NCI-H446 (cell line): ENCODE results near the gene GNL3.

Source experiments
- DNase-seq, 2 experiments: peaks; one replicate each; lab custom pipeline; 2025; lab: John Stamatoyannopoulos, UW

GNL3 gene

DNA sequence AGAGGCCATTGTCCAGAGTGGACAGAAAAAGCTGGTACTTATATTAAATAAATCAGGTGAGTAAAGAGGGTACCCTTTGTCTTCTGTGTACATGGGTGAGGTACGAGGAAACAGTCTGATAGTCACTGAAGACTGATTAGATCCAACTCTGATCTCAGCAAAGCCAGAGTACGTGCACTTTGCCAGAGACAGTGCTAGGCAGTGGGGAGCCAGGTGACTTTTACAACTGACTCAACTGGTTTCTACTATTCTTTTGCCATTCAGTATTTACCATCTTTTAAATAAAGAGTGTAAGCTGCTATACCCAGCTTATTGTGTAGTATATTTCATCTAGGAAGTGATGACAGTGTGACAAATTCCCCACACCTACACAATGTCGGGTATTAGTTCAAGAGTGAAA is 3.3 kb downstream of the GNL3 start:
- no peak for DNase-seq

DNA sequence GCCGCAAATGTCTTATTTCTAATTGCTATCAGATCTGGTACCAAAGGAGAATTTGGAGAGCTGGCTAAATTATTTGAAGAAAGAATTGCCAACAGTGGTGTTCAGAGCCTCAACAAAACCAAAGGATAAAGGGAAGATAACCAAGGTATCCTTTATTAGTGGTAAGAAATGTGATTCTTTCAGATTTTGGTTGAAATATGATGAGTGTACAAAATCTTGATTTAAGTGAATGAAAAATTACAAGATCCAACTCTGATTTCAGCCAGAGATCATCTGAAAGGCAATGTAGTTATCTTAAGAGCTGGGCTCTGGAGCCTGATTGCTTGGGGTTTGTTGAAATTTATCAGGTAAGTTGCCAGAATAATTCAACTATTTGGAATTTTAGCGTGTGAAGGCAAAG is 4.7 kb downstream of the GNL3 start:
- DNase-seq = no peak

DNA sequence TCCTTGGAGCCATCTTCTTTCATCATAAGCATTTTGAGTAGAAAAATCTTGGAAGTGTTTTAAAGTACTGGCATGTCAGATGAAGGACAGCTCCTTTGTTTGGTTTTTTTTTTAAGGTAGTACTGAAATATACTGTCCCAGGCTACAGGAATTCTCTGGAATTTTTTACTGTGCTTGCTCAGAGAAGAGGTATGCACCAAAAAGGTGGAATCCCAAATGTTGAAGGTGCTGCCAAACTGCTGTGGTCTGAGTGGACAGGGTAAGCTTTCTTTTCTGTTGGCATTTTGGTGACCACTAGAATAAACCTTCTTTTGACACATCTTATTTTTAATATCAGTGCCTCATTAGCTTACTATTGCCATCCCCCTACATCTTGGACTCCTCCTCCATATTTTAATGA is 7.2 kb downstream of the GNL3 start:
- DNase-seq = no peak

DNA sequence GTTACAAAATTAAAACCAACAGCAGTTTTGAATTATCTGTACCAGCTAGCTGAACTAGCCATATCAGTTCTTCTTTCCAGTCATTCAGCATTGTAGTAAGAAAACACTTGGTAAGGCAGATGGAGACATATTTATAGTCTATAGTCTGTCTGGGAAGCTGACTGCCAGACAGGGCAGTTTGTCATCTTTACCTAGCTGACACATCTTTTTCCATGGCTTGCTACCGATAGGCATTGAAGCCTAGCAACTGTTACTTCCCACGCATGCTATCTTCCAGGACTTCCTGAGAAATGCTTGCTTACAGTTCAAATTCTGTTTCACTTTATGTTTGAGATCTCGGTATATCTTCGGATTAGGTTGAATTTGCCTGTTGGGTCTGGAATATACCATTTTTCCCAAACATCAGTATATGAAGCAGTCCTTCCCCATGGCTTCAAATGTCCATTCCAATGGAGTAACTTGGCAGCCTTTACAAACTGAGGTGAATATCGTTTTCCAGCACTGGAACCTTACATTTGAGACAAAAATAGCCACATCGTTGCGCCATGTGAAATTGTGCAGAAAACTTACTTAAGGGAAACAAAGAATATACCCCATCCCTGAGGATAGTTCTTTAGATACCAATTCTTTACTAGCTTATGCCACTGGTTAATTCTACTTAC is 8.8 kb downstream of the GNL3 start:
- no peak for DNase-seq

DNA sequence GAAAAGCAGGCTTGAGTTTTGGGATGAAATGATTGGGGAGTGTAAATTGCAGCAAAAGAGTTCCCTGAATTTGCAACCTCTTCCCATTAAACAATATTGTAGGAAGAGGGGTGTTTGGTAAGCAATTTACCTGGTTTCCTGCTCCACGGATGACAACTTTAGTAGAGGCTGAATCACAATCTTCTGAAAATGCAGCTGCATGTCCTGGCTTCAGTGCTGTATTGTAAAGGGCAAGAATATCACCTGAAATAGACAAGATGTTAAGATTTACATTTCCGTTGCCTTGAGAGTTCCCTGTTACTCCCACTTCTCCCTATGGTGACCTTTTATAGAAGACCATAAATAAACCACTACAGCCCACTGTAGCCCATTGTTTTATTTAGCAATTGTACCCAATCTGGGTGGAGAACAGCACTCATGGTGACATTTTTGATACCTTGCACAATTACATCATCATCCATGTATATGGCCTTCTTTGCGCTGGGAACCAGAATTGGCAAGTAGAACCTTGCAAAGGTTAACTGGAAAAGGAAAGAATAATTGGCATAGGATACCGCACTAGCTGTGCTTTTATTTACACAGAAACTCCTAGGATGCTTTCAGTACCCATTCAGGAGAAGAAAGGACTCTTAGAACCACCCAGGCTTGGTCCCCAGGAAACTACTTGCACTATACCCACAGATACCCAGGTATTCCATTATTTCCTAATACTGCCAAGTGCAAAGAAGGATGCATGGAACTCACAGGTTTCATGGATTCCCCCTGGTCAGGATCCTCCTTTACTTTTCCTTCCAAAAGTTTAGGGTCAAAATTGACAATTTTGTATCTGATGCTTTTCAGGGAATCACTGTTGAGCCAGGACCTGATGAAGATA is 10.2 kb downstream of the GNL3 start:
- DNase-seq = no peak

DNA sequence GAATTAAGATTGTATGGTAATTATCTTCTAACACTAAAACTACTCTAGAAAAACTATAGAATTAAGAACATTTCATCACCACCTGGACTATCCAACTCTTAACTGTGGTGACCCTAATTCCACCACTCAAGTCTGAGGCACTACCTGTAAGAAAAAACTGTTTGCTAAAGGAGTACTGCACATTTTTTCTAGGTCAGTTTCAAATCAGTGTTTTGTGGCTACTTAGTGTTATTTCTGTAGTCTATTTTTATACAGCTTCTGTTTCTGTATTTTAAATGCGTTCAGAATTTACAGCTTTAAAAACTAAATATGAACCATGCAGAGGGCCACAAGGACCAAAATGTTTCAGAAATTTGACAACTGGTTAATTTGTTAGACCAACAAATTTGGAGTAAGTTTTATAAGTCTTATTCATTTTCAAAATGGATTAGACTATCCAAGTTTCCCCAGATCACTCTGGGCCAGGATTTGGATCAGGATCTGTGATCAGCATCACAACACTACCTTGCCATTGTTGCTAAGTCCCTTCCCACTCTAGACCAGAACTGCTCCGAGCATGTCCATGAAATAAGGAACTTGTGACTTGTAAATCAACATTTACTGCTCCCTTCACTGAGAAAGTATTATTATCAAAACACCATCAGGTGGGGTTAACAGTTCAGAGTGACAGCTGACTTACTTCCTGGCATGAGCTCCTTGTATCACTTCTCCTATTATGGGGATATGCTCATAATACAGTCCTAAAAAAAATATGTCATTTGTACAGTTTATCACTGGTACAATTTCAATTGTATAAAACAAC is 11.2 kb downstream of the GNL3 start:
- DNase-seq = no peak

DNA sequence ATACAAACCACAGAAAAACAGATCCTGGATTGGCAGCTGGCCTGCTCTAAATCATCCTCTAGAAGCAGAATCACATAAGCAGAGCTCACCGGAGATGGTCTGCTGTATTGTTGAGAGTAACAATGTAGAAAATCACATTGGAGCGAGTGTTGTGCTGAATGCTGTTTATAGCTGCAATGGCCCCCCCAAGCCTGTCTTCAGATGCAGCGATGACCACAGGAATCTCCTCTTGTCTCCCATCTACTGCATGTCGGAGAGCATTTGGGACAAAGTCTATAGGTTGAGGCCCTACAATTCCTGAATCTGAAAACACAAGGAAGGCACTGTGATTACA is 11.8 kb downstream of the GNL3 start:
- DNase-seq = no peak

DNA sequence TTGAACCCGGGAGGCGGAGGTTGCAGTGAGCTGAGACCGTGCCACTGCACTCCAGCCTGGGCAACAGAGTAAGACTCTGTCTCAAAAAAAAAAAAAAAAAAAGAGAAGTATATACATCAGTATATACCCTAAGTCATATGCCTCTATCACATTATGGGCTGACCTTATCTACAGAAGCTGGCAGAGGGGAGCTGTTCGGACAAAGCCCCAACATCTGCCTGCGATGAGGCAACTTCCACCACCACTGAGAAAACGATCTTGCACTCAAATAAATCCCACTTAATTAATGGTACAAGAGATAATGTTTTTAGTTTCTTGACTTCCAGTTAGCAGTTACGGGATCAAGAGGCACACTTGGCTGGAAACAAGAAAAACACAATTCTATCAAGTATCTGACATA is 17.5 kb downstream of the GNL3 start:
- no peak for DNase-seq

DNA sequence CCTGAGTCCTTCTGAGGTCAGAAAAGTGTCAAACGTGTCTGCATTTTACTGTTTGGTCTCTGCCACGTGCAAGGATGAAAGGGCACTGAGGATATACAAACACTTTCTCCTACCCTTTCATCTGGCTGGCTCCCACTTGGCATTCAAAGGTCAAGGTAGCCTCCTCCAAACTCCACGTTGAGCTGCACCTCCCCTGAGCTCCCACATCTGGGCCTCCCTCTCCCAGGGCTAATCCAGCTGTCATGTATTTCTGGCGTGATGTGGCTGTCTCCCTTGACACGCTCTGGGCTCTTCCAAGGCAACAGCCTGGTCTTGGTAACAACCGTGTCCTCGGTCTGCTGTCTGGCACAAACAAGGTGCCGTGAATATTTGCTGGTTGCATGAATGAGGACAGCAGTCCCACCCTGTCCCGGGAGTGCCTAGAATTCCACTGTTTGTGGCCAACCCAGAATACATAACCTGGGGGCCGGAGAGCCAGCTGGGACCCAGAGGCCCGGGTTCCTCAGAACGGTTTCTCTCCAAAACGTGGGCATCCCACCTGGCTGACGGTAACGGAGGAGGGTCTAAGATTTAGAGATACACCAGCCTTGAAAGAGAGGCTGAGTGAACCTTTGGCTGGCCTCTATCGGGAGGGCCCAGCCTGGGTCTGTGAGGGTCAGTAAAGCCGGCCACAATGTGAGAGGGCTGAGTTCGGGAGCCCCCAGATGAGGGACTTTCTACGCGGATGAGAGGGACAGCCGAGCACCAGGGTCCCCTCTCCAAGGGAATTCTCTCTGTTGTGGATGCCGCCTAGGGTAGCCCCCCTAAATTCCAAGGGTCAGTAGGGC is 19.0 kb downstream of the GNL3 start:
- no peak for DNase-seq

DNA sequence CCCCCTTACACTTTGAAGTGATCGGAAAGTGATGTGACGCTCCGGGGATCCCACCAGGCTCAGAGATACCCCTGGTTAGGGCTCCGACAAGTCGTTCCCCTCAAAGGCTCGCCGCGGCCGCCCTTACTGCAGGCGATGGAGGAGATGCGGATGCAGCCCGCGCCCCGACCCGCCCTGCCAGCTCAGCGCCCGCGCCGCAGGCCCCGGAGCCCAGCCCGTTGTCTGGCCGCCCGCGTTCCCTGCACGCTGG is 19.5 kb downstream of the GNL3 start:
- no peak for DNase-seq

DNA sequence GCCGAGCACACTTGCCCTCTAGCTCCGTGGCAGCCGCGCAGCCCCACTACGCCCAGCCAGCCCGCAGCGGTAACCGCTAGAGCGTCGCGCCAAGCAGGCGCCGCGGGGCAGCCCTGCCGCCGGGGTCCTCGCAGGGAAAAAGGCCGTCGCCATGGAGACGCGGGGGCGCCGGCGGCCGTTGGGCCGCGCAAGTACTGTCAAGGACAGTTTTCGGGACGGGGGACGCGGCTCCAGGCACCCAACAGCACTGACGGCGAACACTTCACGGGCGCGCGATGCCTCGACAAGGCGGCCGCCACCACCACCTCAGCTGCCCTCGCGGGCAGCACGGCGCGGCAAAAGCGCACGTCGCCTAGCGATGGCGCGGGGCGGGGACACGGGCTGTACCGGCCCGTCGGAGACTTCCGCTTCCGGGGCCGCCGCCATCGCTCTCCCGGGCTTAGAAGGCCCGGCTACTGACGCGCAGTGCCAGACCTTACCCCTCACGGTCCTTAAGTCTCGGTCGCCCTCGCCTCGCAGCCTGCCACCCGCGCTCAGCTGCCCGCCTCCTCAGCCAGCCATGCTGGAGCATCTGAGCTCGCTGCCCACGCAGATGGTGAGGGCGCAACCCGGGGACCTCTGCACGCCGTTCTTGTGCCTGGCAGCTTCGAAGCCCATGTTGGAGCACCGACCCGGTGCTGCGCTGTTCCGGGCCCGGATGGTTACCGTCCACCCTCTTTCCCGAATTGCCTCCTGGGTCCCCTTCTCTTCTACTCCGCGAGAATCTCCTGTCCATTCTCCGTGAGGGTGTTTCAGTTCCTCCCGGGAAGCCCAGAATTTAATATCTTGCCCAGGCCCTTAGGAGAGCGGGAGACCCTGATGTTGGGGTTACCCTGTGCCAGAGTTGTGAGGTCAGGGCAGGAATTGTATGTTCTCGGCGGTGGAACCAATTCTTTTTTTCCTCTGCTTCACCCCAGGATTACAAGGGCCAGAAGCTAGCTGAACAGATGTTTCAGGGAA is 20.2 kb downstream of the GNL3 start, which contains the start of the genes GLT8D1 and SPCS1:
Gene GLT8D1, minus strand, starts transcription at position 104 of the 999 bp plus-strand sequence. CDS start 5,331 bp downstream, outside the sequence.
Gene SPCS1, plus strand, starts transcription at position 419 of the 999 bp plus-strand sequence. Its CDS starts 141 bp downstream, at position 560.
- peak; percentile 40 to 74 for DNase-seq

DNA sequence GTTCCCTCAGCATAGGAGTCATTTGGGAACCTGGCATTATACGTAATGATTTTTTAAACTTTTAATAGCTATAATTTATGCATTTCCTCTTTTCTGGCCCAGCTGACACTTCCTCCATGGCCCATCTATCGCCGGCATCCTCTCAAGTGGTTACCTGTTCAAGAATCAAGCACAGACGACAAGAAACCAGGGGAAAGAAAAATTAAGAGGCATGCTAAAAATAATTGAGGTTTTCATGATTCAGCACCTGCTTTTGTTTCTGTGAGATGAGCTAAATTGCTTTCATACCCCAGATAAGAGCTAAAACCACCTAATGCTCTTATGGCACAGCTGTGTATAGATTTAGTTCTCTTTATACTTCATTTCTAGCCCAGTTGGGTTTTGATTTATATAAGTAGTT is 21.8 kb downstream of the GNL3 start:
- DNase-seq = no peak

DNA sequence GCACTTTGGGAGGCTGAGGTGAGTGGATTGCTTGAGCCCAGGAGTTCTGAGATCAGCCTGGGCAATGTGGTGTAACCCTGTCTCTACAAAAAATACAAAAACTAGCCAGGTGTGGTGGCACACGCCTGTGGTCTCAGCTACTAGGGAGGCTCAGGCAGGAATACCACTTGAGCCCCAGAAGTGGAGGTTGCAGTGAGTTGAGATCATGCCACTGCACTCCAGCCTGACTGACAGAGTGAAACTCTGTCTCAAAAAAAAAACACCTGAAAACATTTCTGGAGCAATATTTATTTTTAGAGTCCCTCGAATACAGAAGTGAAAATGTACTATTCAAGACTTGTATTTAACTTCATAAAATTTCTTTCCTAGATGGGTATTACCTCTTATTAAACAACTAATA is 24.7 kb downstream of the GNL3 start:
- no peak for DNase-seq

DNA sequence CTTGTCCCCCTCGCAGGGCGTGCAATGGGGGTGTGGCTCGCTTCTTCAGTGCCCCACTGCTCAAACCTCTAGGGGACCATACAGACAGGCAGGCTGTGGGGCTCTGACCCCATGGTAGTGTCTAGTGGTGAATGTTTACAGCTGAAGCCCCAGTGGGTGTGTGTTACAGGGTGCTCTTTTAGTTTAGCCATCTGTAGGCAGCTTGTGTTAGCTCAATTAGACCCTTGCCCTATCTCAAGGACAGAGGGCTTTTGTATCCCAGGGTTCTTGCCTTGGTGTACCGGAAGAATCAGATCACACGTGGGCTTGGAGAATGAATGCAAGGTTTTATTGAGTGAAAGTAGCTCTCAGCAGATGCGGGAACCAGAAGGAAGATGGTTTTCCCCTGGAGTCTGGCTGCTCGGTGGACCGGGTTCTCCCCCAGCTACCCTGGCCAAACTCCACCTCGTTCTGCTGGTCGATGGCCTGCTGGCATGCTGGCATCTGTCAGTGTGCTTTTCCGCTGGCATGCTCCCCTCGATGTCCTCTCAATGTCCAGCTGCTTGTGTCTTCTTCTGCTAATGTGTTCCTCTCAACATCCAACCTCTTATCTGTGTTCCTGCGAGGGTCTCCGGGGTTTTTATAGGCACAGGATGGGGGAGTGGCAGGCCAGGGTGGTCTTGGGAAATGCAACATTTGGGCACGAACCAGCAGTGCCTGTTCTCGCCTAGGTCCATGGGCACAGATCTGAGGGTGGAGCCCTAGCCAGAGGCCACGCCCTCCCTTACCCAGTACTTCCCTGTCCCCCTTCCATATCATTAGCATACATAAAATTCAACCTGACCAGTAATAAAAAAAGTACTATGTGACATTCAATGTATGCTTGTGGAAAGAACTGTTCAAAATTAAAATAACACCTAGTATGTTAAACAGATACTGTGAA is 26.7 kb downstream of the GNL3 start:
- no peak for DNase-seq

DNA sequence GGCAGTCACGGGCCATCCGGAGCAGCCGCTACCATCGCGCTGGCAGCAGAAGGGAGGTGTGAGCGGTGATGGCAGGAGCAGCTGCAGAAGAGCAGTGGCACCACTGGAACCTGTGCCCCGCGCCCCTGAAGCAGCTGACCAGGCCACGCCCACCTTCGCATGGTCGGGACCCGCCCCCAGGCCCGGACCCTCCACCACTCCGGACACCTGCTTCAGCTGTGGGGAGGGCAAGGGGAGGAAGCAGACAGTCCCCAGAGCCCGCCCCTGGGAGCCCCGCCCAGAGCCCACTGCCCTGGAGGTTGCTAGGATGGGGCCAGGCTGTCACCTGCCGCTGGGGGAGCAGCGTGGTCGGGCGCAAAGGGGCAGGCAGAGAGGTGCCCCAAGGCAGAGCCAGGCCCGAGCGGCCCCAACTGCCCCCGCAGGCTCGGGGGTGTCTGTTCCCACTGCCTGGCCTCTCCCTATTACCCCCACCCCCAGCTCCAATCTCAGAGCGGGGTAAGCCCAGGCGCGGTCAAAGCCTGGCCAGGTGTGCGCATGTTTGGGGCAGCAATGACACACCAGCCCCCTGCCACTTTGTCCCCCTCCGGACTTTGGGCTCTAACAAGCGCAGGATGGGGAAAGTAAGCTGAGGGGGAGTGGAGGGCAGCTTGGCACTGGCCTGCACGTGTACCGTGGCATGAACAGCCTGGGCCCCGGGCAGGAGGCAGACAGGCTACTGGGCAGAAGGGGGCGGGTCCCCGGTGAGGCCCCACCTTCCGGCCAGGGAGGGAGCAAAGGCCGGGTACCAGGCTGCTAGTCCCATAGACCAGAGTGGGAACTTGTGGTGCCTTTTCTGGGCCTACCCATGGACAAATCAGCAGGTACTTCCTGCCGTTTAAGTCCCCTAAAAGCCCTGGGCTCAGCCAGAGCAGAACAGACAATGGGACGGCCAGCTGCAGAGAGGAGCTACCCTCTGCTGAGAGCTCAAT is 28.8 kb downstream of the GNL3 start:
- DNase-seq = no peak

DNA sequence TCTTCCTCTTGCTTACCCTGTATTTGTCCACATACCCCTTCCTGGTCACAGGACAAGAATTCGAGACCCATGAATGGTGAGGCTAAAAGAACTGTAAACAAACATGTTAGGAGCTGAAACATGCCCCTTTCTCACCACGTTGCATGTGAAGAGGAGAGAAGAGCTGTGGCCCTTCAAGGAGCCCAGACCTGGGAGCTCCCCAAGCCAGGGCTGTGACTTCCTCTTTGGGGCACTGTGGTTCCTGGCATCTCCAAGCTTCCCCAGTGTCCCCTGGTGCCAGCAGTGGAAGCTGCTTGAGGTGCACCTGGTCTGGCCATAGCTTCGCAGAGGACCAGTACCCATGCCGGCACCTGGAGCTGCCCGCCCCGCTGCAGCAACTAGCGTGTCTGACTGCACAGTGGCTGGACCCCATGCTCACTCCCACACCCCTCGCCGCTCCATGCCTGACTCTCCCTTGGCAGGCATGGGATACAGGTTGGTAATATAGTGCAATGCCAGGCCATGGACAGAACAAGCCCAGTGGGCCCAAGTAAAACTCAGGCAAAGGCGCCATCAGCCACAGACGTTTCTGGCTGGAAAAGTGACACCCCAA is 30.0 kb downstream of the GNL3 start:
- DNase-seq = no peak

DNA sequence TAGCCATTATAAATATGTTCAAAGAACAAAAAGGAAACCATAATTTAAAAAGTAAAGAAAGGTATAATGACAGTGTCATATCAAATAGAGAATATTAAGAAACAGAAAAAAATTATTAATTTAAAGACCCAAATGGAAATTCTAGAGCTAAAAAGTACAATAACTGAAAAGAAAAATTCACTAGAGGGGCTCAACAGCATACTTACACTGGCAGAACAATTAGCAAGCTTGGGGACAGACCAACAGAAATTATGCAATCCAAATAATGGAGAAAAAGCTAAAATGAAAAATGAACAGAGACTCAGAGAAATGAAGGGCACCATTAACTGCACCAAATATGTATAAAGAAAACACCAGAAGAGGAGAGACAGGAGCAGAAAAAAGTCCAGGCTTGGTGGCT is 33.8 kb downstream of the GNL3 start:
- no peak for DNase-seq
